GM20000 (cell line): ENCODE measurements around the gene UBE2V1.
"Not testable (repeated sequence)": the region's sequence is repeated elsewhere in the genome, so short reads cannot be mapped to it uniquely, and the experiment has no call there.

Source experiments
- DNase-seq: peaks from one replicate; pipeline ENCODE4 v3.0.0; 2012; ENCODE audit warnings: low spot score
- TF ChIP-seq, protein P1 (sequence below): IDR thresholded peaks from 2 replicates; pipeline ENCODE4 v1.5.1; 2012; ENCODE audit warnings: mild to moderate bottlenecking, control low read depth; ENCODE audit errors: extremely low read depth, missing control alignments

UBE2V1 gene

DNA sequence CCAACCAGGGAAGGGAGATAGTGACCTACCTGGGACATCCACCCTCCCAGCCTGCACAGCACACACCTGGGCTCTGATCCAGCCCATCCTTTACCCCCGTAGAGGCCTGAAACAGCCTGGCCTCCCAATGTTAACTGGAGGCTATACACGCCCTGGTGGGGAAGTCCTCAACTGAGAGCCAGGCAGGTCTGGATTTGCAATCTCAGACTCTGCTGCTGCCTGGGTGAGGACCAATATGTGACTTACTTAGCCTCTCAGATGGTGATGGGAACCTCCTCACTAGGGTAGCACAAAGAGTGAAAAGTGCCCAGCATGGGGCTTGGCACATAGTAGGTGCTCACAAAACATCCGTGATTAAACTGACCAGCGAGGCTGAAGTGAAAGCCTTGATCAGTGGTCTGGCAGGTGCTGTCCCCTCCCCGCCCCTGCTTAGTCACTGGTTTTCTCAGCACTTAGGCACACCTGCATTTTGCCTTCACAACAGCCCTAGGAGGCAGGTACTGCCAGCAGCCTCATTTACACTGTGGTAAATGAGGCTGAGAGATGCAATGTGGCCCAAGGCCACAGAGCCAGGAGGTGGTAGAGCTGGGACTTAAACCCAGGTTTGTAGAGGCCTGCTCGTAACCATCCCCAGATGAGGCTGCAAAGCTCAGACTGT lies 28.2 kb upstream of the UBE2V1 start:
- TF ChIP-seq, protein P1, sequence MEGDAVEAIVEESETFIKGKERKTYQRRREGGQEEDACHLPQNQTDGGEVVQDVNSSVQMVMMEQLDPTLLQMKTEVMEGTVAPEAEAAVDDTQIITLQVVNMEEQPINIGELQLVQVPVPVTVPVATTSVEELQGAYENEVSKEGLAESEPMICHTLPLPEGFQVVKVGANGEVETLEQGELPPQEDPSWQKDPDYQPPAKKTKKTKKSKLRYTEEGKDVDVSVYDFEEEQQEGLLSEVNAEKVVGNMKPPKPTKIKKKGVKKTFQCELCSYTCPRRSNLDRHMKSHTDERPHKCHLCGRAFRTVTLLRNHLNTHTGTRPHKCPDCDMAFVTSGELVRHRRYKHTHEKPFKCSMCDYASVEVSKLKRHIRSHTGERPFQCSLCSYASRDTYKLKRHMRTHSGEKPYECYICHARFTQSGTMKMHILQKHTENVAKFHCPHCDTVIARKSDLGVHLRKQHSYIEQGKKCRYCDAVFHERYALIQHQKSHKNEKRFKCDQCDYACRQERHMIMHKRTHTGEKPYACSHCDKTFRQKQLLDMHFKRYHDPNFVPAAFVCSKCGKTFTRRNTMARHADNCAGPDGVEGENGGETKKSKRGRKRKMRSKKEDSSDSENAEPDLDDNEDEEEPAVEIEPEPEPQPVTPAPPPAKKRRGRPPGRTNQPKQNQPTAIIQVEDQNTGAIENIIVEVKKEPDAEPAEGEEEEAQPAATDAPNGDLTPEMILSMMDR = no peak
- DNase-seq = no peak

DNA sequence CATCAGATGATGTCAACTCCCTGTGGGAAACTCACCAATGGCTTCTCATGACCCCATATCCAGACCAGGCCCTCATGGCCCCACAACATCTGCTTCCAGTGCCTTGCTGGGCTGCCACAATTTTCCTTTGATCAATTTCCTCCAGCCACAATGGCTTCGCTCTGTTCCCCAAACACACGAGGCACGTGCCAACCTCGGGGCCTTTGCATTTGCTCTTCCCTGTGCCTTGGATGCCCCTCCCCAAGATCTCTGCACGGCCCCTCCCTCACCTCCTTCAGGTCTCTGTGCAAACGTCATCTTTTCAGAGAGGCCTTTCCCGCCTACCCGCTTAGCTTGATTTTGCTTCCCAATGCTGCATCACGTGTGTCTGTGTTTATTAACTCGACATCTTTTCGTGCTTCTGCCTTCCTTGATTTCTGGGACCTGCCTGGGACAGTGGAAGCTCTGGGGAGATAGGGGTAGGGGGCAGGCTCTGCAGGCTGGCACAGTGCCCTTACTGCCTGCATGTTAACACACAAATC lies 27.4 kb upstream of the UBE2V1 start:
- TF ChIP-seq, protein P1 = no peak

DNA sequence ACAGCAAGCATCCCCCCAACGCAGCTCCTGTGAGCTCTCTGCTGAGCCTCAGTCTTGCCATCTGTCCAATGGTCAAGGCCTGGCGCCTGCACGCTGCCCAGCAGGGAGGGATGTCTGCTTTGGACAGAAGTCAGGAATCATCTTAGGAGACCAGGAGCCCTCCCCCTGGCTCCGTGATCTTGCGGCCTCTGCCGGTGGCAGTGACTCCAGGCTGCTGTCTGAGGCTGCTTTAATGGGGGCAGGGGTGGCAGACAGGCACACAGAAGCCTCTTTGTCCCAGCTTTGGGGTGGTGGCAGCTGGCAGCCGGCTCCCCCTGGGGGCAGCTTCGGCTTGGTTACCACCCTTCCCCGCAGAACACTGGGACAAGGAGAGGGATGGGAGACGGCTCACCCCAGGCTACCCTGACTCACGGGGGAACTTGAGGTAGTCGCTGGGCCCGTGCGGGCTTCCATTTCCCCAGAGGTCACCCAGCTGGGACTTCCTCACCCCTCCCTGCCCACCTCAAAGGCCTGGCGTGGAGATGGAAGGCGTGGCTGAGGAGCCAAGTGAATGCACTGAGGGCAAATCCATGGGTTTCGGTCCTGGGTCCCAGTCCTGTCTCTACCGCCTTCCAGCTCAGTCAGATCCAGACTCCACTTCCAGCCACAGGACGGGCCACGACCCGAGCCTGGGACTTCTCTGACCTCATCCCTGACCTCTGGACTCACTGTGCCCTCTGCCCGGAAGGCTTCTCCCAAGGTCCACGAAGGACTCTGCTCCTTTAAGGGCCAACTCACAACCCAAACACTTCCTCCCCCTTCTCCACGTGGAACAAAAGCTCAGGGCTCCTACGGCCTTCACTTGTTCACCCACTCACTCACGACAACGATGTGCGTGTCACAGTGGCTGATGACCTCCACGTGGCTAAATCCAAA lies 25.8 kb upstream of the UBE2V1 start:
- TF ChIP-seq, protein P1 = no peak
- no peak for DNase-seq

More for the DNA sequence above, 27.4 kb upstream of the UBE2V1 start:
- DNase-seq = no peak

DNA sequence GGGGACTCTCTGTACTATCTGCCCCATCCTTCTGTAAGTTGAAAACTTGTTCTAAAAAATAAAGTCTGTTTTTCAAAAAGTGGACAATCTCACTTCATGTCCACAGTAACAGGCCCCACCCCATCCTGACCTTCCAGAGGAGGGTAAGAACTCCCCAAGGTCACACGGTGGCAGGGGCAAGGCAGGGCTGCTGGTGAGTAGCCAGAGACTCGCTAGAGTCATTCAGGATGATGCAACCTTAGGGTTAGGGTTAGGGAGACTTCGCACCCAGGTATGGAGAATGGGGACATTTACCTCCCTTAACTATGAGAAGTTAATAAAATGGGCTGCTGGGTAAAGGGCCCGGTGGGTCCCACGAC lies 25.1 kb upstream of the UBE2V1 start:
- no peak for DNase-seq

DNA sequence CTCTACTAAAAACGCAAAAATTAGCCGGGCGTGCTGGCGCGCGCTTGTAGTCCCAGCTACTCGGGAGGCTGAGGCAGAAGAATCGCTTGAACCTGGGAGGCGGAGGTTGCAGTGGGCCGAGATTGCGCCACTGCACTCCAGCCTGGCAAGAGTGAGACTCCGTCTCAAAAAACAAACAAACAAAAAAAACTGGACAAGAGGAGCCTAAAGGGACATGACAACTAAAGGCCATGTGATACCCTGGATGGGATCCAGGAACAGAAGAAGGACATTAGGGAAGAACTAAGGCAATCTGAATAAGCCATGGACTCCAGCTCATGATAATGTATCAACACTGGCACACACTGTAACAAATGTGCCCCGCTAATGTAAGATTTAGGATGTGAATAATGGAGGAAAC lies 24.8 kb upstream of the UBE2V1 start:
- DNase-seq = not testable (repeated sequence)

More for the DNA sequence above, 25.1 kb upstream of the UBE2V1 start:
- TF ChIP-seq, protein P1 = no peak

DNA sequence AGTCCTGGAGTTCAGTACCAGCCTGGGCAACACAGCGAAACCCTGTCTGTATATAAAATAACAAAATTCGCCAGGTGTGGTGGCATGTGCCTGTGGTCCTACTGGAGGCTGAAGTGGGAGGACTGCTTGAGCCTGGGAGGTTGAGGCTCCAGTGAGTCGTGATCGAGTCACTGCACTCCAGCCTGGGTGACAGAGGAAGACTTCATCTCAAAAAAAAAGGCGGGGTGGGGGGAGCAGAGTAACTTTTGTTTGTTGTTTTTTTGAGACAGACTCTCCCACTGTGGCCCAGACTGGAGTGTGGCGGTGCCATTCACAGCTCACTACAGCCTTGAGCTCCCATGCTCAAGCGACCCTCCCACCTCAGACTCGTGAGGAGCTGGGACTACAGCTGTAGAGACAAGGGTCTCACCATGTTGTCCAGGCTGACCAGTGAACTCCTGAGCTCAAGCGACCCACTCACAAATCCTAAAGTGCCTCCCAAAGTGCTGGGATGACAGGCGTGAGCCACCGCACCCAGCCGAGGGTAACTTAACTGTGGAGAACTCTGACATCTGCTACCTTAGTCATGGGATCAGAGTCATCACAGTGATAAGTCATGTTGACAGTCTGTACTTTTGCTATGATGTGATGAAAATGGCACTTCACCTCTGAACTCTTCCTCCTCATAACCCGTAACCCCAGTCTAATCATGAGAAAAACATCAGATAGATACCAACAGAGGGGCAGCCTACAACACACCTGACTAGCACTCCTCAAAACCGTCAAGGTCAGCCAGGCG lies 24.1 kb upstream of the UBE2V1 start:
- DNase-seq = no peak
- TF ChIP-seq, protein P1 = no peak

DNA sequence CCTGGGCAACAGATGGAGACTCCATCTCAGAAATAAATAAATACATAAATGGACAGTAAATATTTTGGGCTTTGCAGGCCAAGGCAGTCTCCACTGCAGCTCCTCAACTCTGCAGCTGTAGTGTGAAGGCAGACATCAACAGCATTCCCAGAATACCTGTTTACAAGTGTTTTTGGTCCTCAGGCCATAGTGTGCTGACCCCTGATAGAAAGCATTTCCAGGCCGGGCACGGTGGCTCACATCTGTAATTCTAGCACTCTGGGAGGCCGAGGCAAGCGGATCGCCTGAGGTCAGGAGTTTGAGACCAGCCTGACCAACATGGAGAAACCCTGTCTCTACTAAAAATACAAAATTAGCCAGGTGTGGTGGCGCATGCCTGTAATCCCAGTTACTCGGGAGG lies 22.2 kb upstream of the UBE2V1 start:
- DNase-seq = not testable (repeated sequence)
